NB4 (cell line): Measurements from ENCODE around the gene EDNRB.

Source experiments
- CTCF ChIP-seq: IDR thresholded peaks from one replicate; pipeline ENCODE4 v1.5.1; 2012; ENCODE audit warnings: low read depth, low read length
- POLR2A ChIP-seq: IDR thresholded peaks from 2 replicates; pipeline ENCODE4 v1.6.1; 2011; ENCODE audit warnings: mild to moderate bottlenecking; ENCODE audit not compliant: insufficient read length; ENCODE audit errors: extremely low read depth

GRCh38 chr13:77860507-77860981 lies 58.1 kb downstream of the EDNRB start:
- no peak for TF ChIP-seq POLR2A
- TF ChIP-seq CTCF: no peak
